HEK293T (cell line): Measurements from ENCODE around the gene ATF6B.

Experiments
- BHLHE40 ChIP-seq: fragments of 450-650 bp; IDR thresholded peaks from 2 replicates; pipeline ENCODE4 v1.6.1; 2016; ENCODE audit warnings: mild to moderate bottlenecking, moderate library complexity, borderline replicate concordance
- CTBP1 ChIP-seq: fragments of 450-650 bp; IDR thresholded peaks from 2 replicates; pipeline ENCODE4 v1.6.1; 2016; ENCODE audit warnings: borderline replicate concordance
- ELF4 ChIP-seq: fragments of 450-650 bp; IDR thresholded peaks from 2 replicates; pipeline ENCODE4 v1.6.1; 2017; ENCODE audit warnings: antibody characterized with exemption
- FOXA1 ChIP-seq: fragments of 450-650 bp; IDR thresholded peaks from 2 replicates; pipeline ENCODE4 v1.6.1; 2016; ENCODE audit warnings: mild to moderate bottlenecking
- FOXK2 ChIP-seq: fragments of 450-650 bp; IDR thresholded peaks from 2 replicates; pipeline ENCODE4 v1.6.1; 2016; ENCODE audit warnings: mild to moderate bottlenecking
- FOXM1 ChIP-seq: fragments of 450-650 bp; IDR thresholded peaks from 2 replicates; pipeline ENCODE4 v1.6.1; 2017; ENCODE audit warnings: mild to moderate bottlenecking, borderline replicate concordance
- HDGF ChIP-seq: fragments of 450-650 bp; IDR thresholded peaks from 2 replicates; pipeline ENCODE4 v1.6.1; 2017; ENCODE audit warnings: antibody characterized with exemption, borderline replicate concordance
- PKNOX1 ChIP-seq: fragments of 450-650 bp; IDR thresholded peaks from 2 replicates; pipeline ENCODE4 v1.6.1; 2016
- SP1 ChIP-seq: fragments of 450-650 bp; IDR thresholded peaks from 2 replicates; pipeline ENCODE4 v1.6.1; 2017
- SUZ12 ChIP-seq: fragments of 450-650 bp; IDR thresholded peaks from 2 replicates; pipeline ENCODE4 v1.6.1; 2016; ENCODE audit warnings: mild to moderate bottlenecking
- TARDBP ChIP-seq: fragments of 450-650 bp; IDR thresholded peaks from 2 replicates; pipeline ENCODE4 v1.6.1; 2016
- ZNF384 ChIP-seq: fragments of 450-650 bp; IDR thresholded peaks from 2 replicates; pipeline ENCODE4 v1.6.1; 2016

GRCh38 chr6:32068867-32069266 is 59.2 kb downstream of the ATF6B start:
- TF ChIP-seq TARDBP (no peak), BHLHE40 (no peak), FOXK2 (no peak), ZNF384 (no peak), FOXM1 (no peak), FOXA1 (no peak), PKNOX1 (no peak), SP1 (no peak), HDGF (no peak), CTBP1 (no peak), SUZ12 (no peak), ELF4 (no peak)
